DND-41 (cell line): ENCODE data around the gene LHX2.

Experiments used
- EZH2 ChIP-seq: IDR thresholded peaks from 3 replicates; pipeline ENCODE4 v1.6.1; 2012; ENCODE audit warnings: borderline replicate concordance, low read depth, mild to moderate bottlenecking, moderate library complexity, low read length, inconsistent platforms; ENCODE audit not compliant: severe bottlenecking
- TF ChIP-seq, protein P1 (sequence below): IDR thresholded peaks from 2 replicates; pipeline ENCODE4 v1.5.1; 2012; ENCODE audit warnings: borderline replicate concordance, low read length, moderate library complexity, mild to moderate bottlenecking; ENCODE audit not compliant: poor library complexity, severe bottlenecking; ENCODE audit errors: extremely low read depth

DNA sequence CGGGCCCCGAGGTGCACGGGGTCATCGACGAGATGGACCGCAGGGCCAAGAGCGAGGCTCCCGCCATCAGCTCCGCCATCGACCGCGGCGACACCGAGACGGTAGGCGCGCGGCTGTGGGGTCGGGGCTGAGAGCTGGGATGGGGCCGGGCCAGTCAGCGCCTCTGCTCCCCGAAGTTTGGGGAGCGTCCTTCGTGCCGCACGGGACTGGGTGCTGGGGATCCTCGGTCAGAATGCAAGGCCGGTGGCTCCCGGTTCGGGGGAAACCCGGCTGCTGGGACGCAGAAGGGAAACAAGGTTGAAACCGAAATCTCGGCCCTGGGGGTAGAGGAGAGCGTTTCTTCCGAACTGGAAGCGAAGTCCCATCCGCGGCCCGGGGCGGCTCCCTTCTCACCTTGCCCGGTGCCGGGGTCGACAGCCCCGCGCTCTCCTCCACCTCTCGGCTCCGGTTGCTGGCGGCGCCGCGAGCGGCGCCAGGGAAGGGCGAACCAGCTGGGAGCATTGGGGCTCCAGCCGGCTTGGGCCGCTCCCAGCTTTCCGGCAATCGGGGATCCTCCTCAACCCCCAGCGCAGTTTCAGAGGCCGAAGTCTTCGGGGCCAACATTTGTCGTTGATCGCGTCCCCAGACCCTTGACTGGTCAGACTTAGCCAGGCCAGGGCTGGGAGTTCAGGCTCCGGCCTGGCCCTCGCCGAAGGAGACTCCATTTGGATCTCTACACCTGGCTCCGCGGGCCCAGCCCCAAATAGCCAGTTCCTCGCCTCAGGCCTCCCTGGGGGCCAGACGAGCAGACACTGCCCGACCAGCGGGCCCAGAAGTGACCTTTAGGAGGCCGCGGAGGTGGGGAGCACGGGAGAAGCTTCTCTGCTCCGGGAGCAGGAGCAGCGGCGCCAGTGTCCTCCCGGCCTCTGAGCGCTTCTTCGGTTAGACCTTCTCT, 1.1 kb downstream of the LHX2 start:
- TF ChIP-seq, protein P1, sequence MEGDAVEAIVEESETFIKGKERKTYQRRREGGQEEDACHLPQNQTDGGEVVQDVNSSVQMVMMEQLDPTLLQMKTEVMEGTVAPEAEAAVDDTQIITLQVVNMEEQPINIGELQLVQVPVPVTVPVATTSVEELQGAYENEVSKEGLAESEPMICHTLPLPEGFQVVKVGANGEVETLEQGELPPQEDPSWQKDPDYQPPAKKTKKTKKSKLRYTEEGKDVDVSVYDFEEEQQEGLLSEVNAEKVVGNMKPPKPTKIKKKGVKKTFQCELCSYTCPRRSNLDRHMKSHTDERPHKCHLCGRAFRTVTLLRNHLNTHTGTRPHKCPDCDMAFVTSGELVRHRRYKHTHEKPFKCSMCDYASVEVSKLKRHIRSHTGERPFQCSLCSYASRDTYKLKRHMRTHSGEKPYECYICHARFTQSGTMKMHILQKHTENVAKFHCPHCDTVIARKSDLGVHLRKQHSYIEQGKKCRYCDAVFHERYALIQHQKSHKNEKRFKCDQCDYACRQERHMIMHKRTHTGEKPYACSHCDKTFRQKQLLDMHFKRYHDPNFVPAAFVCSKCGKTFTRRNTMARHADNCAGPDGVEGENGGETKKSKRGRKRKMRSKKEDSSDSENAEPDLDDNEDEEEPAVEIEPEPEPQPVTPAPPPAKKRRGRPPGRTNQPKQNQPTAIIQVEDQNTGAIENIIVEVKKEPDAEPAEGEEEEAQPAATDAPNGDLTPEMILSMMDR = no peak
- no peak for TF ChIP-seq EZH2
